Measurements from ENCODE around the gene LAPTM5.

LAPTM5 gene

GRCh38 chr1:30728340-30728739 lies 29.2 kb downstream of the LAPTM5 start:
- DNase-seq (ENCODE audit: low read depth): no peak
- TF ChIP-seq, protein P1, sequence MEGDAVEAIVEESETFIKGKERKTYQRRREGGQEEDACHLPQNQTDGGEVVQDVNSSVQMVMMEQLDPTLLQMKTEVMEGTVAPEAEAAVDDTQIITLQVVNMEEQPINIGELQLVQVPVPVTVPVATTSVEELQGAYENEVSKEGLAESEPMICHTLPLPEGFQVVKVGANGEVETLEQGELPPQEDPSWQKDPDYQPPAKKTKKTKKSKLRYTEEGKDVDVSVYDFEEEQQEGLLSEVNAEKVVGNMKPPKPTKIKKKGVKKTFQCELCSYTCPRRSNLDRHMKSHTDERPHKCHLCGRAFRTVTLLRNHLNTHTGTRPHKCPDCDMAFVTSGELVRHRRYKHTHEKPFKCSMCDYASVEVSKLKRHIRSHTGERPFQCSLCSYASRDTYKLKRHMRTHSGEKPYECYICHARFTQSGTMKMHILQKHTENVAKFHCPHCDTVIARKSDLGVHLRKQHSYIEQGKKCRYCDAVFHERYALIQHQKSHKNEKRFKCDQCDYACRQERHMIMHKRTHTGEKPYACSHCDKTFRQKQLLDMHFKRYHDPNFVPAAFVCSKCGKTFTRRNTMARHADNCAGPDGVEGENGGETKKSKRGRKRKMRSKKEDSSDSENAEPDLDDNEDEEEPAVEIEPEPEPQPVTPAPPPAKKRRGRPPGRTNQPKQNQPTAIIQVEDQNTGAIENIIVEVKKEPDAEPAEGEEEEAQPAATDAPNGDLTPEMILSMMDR (IDR thresholded peaks at IDR 0.05; ENCODE audit: insufficient read depth, low read depth, low read length, missing control alignments): no peak
- no peak overlapping the region for H3K4me3 ChIP-seq (ENCODE audit: low read depth, low read length)

DNA sequence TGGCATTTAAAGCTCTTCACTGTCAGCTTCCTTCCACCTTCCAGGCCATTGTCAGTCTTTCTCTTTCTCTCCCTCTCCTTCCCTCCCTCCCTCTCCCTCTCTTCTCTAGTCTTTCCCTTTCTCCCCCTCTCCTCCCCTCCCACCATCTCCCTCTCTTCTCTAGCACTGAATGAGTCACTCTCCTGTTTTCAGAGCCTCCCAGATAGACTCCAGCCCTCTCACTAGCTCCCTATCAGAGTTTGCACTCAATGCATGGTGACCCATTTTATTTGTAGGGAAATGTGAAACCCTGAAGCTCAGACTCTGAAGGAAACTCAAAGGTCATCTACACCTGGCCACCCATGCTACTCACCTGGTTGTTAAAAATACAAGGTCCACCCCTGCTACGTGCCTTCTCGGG lies 29.8 kb downstream of the LAPTM5 start:
- no peak for DNase-seq (ENCODE audit: low read depth)
- TF ChIP-seq, protein P1 (IDR thresholded peaks at IDR 0.05; ENCODE audit: insufficient read depth, low read depth, low read length, missing control alignments): no peak
- H3K4me3 ChIP-seq (ENCODE audit: low read depth, low read length): no peak overlapping the region

DNA sequence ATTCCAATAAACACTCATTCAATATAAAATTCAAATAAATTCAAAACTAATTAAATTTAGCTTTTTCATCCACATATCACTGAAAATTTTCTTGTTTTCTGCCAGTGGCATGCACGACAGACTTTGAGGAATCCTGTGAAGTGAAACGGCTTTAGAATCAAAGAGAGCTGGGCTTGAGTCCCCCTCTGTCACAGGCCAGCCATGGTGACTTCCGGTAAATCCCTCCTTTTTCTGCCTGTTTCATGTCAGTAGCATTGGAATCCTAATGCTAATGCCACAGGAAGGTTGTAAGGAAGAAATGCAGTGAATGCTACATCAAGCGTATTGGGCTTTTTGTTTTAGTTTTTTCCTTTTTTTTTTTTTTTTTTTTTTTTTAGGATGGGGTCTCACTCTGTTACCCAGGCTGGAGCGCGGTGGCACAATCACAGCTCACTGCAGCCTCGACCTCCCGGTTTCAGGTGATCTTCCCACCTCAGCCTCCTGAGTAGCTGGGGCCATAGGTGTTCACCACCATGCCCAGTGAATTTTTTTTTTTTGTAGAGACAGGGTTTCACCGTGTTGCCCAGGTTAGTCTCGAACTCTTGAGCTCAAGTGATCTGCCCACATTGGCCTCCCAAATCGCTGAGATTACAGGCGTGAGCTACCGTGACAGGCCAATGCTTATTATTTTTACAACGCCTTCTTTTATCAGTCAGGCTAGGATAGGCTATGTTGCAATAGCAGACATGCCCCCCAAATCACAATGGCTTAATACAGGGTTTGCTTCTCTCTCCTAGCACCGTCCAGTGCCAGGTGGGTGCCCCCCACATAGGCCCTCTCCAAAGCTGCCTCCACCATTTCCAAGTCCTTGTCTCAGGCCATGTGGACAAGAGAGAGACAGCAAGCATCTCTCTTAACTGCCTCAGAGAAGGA lies 30.5 kb downstream of the LAPTM5 start:
- TF ChIP-seq, protein P1 (IDR thresholded peaks at IDR 0.05; ENCODE audit: insufficient read depth, low read depth, low read length, missing control alignments): no peak

DNA sequence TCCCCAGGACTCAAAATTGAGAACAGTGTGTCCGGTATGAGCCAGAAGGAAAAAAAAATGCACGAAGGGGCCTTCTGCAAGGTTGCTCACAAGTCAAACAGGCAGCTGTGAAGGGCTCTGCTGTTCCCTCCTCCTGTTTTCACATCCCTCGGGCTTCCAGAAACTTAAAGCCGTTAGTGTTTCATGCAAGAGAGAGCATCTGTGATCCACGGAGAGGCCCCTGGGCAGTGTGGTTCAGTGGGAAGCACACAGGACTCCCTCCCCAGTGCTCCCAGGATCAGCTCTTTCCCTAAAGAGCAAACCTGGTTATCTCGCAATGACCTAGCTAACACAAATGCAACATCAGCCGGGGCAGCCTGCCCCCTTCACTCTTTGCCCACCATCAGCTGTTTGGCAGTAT lies 31.3 kb downstream of the LAPTM5 start:
- TF ChIP-seq, protein P1 (IDR thresholded peaks at IDR 0.05; ENCODE audit: insufficient read depth, low read depth, low read length, missing control alignments): no peak
- no peak for DNase-seq (ENCODE audit: low read depth)
- H3K4me3 ChIP-seq (ENCODE audit: low read depth, low read length): no peak overlapping the region

More for the DNA sequence above, 30.5 kb downstream of the LAPTM5 start:
- no peak for DNase-seq (ENCODE audit: low read depth)
- no peak overlapping the region for H3K4me3 ChIP-seq (ENCODE audit: low read depth, low read length)

- no peak overlapping the region for H3K4me3 ChIP-seq (ENCODE audit: low read depth, low read length)
- TF ChIP-seq, protein P1 (IDR thresholded peaks at IDR 0.05; ENCODE audit: insufficient read depth, low read depth, low read length, missing control alignments): no peak
- no peak for DNase-seq (ENCODE audit: low read depth)
Measured at GRCh38 chr1:30725450-30726095, 32.0 kb downstream of the LAPTM5 start.

- TF ChIP-seq, protein P1 (IDR thresholded peaks at IDR 0.05; ENCODE audit: insufficient read depth, low read depth, low read length, missing control alignments): no peak
- DNase-seq (ENCODE audit: low read depth): no peak
- H3K4me3 ChIP-seq (ENCODE audit: low read depth, low read length): no peak overlapping the region
Measured at GRCh38 chr1:30724655-30725421, 32.7 kb downstream of the LAPTM5 start.

Data from GM12865 (cell line).